HG03558 (cell line): ENCODE results near the gene TLE3.

Experiments
- ATAC-seq: cut with Tn5 transposase; IDR thresholded peaks from one replicate; pipeline ENCODE4 v1.9.1; 2021; ENCODE audit warnings: moderate number of reproducible peaks; ENCODE audit not compliant: unreplicated experiment; ENCODE audit errors: extremely low read depth

TLE3 gene

DNA sequence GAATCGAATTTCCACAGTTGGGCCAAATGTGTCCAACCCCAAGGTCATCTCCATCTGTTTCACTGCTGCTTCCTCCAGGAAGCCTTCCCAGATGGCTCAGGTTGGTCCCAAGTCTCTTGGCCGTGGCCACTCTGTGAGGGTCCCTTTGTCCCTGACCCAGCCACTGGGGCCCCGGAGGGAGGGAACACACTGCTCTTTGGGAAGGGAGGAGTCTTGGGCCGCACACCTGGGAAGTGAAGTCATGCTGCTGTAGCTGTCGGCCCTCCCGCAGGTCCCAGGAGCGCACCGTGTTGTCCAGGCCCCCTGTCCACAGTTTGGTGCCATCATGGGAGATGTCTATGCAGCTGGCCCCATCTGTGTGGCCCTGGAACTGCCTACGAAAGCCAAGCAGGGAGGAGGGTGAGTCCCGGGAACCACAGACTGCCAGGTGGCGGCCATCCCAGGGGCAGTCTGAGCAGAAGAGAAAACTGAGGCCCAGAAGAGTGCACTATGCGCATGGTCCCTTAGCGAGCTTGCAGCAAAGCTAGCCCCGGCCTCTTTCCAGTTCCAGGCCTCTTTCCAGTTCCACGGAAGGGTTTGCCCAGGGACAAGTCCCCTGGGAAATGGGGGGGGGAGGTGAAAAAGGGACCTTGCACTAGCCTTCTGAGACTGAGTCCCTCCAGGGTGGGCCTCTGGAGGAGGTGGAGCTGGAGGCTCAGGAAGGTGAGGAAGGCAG lies 44.6 kb downstream of the TLE3 start:
- no peak for ATAC-seq

GRCh38 chr15:70051948-70052633 lies 45.6 kb downstream of the TLE3 start:
- ATAC-seq: no peak

- no peak for ATAC-seq
Observed at GRCh38 chr15:70050970-70051369, 46.7 kb downstream of the TLE3 start.

- ATAC-seq: no peak
Observed at GRCh38 chr15:70050441-70050840, 47.3 kb downstream of the TLE3 start.

GRCh38 chr15:70049701-70050301 lies 47.9 kb downstream of the TLE3 start:
- no peak for ATAC-seq

GRCh38 chr15:70048578-70049514 lies 48.9 kb downstream of the TLE3 start:
- no peak for ATAC-seq

DNA sequence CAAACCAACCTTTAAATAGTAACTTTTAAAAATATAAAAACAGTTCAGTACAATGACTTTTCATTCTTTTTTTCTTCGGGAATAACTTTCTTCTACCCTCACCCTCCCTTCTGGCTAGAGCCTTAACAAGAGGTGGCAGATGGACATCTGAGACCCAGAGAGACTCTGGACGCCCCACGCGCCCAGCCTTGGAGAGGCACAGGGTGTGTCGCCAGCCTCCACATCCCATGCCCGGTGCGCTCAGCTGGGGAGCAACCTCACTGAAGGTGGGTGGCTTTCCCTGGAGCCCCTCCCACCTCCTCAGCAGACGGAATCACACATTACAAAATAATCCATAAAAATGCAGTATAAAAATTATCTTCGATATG lies 49.5 kb downstream of the TLE3 start:
- no peak for ATAC-seq

GRCh38 chr15:70047386-70048197 lies 50.1 kb downstream of the TLE3 start:
- no peak for ATAC-seq

DNA sequence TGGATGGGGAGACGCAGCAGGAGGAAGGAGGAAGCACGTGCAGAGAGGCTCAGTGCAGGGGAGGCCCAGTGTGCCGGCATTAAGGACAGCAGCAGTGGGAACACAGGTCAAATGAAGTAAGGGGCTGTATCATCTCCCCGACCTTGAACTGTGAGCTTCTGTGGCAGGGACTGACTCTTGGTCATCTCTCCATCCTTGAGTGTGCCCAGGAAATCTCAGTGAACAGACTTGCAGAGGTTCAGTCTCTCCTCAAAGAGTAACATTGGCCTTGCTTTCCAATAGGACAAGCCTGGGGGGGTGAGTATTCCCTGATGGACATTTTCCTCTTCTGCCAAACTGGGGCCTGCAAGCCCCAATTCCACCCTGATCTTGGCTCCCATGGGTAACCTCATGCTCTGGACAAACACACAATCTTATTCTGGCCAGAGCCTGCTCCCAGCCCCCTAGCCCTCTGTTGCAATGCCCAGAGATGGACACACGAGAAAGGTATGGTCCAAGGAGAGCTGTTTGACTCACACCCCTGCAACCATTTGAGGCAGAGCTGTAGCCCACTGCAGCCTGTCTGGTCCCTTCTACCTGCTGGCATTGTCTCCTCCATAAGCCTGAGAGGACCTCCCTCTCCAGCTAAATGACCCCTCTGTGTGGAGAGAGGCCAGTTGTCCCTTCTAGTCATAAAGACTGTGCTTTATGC lies 50.9 kb downstream of the TLE3 start:
- ATAC-seq: no peak

DNA sequence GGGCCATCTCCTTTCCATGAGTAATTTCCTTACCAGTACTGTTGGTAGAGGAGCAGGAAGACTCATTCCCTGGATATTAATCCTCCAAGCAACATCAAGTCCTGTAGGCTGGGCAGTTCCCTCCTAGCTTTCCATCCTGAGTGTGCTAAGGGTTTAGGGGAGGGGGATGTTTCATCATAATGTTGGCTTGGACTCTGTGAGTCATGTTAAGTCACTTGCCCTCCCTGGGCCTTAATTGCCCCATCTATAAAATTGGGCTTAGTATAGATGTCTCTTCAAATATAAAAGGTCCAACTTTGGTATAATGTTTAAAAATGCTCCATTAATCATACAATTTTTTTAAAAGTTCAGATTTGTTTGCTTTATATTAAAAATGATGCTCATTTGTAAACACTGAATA lies 52.7 kb downstream of the TLE3 start:
- ATAC-seq: no peak

- no peak for ATAC-seq
Observed at GRCh38 chr15:70044168-70044567, 53.5 kb downstream of the TLE3 start.

- no peak for ATAC-seq
Observed at GRCh38 chr15:70043590-70043989, 54.1 kb downstream of the TLE3 start.

DNA sequence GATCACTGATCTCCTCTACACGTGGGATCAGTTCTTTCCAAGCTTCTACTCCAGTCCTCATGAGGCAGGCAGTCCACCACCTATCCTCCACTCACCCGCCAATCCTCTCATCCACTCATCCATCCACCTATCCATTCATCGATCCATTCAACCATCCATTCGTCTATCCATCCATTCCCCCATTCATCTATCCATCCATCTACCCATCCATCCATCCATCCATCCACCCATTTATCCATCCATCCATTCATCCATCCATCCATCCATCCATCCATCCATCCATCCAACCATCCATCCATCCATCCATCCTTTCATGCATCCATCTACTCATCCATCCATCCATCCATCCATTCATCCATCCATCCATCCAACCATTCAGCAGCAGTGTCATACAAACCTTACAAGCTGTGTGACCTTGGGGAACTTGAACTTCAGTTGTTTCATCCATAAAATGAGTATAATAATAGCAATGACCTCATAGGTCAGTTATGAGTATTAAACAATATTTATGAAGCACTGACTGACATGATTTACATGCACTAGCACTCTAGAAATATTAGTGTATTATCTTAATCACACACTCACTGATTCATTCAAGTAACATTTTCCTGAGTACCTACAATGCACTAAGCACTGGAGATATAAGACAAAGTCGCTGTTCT lies 55.0 kb downstream of the TLE3 start:
- ATAC-seq: no peak

- no peak for ATAC-seq
Observed at GRCh38 chr15:70039917-70040316, 57.8 kb downstream of the TLE3 start.

- ATAC-seq: no peak
Observed at GRCh38 chr15:70038730-70039392, 58.9 kb downstream of the TLE3 start.

DNA sequence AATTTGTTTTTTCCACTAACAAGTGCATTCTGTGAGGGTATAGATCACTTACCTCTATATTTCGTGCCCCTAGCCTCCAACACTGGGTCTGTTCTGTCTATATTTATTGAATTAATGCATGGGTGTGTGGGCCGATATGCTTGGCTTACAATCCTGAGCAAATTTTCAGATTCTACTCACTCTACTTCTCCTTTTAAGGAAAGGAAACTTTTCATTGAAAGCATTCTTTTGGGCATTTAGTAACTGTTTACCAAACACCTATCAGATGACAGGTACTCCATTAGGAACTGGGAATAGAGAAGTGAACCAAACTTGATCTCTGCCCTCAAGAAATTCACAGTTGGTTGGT lies 60.5 kb downstream of the TLE3 start:
- no peak for ATAC-seq

GRCh38 chr15:70036585-70037291 lies 61.0 kb downstream of the TLE3 start:
- no peak for ATAC-seq

DNA sequence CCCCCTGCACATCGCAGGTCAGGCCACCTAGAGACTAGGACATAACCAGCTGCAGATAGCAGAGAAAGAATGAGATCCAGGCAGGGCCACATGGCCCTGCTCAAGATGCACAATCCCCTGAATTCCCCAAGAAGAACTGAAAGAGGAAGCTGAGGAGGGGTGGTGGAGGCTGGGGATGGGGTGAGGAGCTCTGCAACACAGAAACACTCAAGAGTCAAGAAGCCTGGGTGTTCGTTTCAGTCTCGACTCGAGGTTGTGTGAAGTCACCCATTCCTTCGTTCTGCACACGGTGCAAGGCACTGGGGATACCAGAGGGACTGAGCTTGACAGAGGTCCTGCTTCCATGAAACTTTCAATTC lies 62.0 kb downstream of the TLE3 start:
- no peak for ATAC-seq
